HG03439 (cell line): ENCODE measurements around the gene CALML6.
"Not testable (repeated sequence)": the region's sequence is repeated elsewhere in the genome, so short reads cannot be mapped to it uniquely, and the experiment has no call there.

Experiments
- ATAC-seq: cut with Tn5 transposase; IDR thresholded peaks from one replicate; pipeline ENCODE4 v1.9.1; 2021; ENCODE audit warnings: mild to moderate bottlenecking, moderate library complexity; ENCODE audit not compliant: unreplicated experiment

Gene CALML6

GRCh38 chr1:1922956-1923833, 8.1 kb downstream of the CALML6 start:
- no peak for ATAC-seq

- ATAC-seq = no peak
These were observed 9.3 kb downstream of the CALML6 start for GRCh38 chr1:1924386-1924785.

GRCh38 chr1:1924849-1925248, 9.8 kb downstream of the CALML6 start:
- ATAC-seq = no peak

- no peak for ATAC-seq
These were observed 10.6 kb downstream of the CALML6 start for GRCh38 chr1:1925437-1926345.

- ATAC-seq = no peak
These were observed 11.3 kb downstream of the CALML6 start for GRCh38 chr1:1926346-1926811.

GRCh38 chr1:1926886-1927660, 12.0 kb downstream of the CALML6 start:
- ATAC-seq = no peak

GRCh38 chr1:1927751-1928150, 12.7 kb downstream of the CALML6 start:
- ATAC-seq = no peak

GRCh38 chr1:1928231-1929101, 13.4 kb downstream of the CALML6 start:
- no peak for ATAC-seq

- no peak for ATAC-seq
These were observed 14.1 kb downstream of the CALML6 start for GRCh38 chr1:1929102-1929638.

GRCh38 chr1:1929639-1930545, 14.8 kb downstream of the CALML6 start:
- no peak for ATAC-seq

GRCh38 chr1:1934848-1935247, 19.8 kb downstream of the CALML6 start:
- ATAC-seq = not testable (repeated sequence)

- ATAC-seq = no peak
These were observed 22.0 kb downstream of the CALML6 start for GRCh38 chr1:1937061-1937460.

- ATAC-seq = no peak
These were observed 22.7 kb downstream of the CALML6 start for GRCh38 chr1:1937549-1938275.

- no peak for ATAC-seq
These were observed 23.2 kb downstream of the CALML6 start for GRCh38 chr1:1938276-1938573.

GRCh38 chr1:1938613-1939295, 23.7 kb downstream of the CALML6 start:
- ATAC-seq = no peak

GRCh38 chr1:1939296-1940122, 24.4 kb downstream of the CALML6 start:
- no peak for ATAC-seq

- no peak for ATAC-seq
These were observed 25.0 kb downstream of the CALML6 start for GRCh38 chr1:1940123-1940425.
